ENCODE results near the gene SLC28A1. TPM values are rescaled to one million over a fixed set of nuclear protein-coding genes. Genes with fewer than 3 reads are reported as not detected.

SLC28A1 gene
- total and polyA plus RNA-seq, 11 donors = 0.14 to 2.9 (median 0.74) TPM; not detected in 1

GRCh38 chr15:84868037-84868880 is 16.2 kb upstream of the SLC28A1 start:
- TF ChIP-seq POLR2A (IDR thresholded peaks at IDR 0.05) (no peak), CTCF (IDR thresholded peaks at IDR 0.05) (no peak)
- Histone ChIP-seq H3K4me3 (no peak overlapping the region), H3K27me3 (no peaks in the 10 kb centered on the region), H3K36me3 (peaks cover 0 to 74% (median 48%) of the 10 kb centered on the region in 9 donors), H3K4me1 (peaks cover 0 to 26% (median 17%) of the 10 kb centered on the region in 12 donors), H3K9me3 (no peaks in the 10 kb centered on the region), H3K27ac (no peak overlapping the region)
- intact Hi-C loops (cut with DNase I) = loop anchor here in 2 of 10 donors (5.0 to 10.0 kb wide), 2 partner anchors 49 to 177 kb away; no protein-coding TSS in a partner anchor
- WGBS, 4 donors = 66 to 82% (median 80%) methylated on average over 4 to 12 of the region's 12 CpGs
- no peak for DNase-seq
- no peak for ATAC-seq

GRCh38 chr15:84869510-84869909 is 15.0 kb upstream of the SLC28A1 start:
- H3K27me3 ChIP-seq = no peaks in the 10 kb centered on the region
- H3K27ac ChIP-seq = no peak overlapping the region
- no peak overlapping the region for H3K4me3 ChIP-seq
- H3K4me1 ChIP-seq = peaks cover 0 to 14% (median 4%) of the 10 kb centered on the region in 12 donors
- no peaks in the 10 kb centered on the region for H3K9me3 ChIP-seq
- ATAC-seq = no peak
- intact Hi-C loops (cut with DNase I) = loop anchor here in 2 of 10 donors (5.0 to 10.0 kb wide), 2 partner anchors 48 to 175 kb away; no protein-coding TSS in a partner anchor
- WGBS, 4 donors = 81 to 99% (median 95%) methylated on average over 3 of the region's 3 CpGs
- TF ChIP-seq POLR2A (IDR thresholded peaks at IDR 0.05) = no peak
- TF ChIP-seq CTCF (IDR thresholded peaks at IDR 0.05) = no peak
- H3K36me3 ChIP-seq = peaks cover 0 to 66% (median 42%) of the 10 kb centered on the region in 9 donors
- no peak for DNase-seq

- Histone ChIP-seq H3K36me3 (peaks cover 0 to 47% (median 30%) of the 10 kb centered on the region in 9 donors), H3K4me1 (peaks cover 0 to 12% (median 0%) of the 10 kb centered on the region in 12 donors), H3K9me3 (no peaks in the 10 kb centered on the region), H3K4me3 (no peak overlapping the region), H3K27me3 (no peaks in the 10 kb centered on the region), H3K27ac (no peak overlapping the region)
- DNase-seq (no peak), ATAC-seq (peak in 1 of 4 donors; percentile 7)
- intact Hi-C loops (cut with DNase I) = loop anchor here in 2 of 10 donors (5.0 to 10.0 kb wide), 2 partner anchors 49 to 217 kb away; partner anchors contain the start of genes NMB (in 1 of the 2) and WDR73 (in 1 of the 2)
- 91 to 96% (median 94%) methylated on average over 9 of the region's 9 CpGs for WGBS, 4 donors
- TF ChIP-seq POLR2A (IDR thresholded peaks at IDR 0.05) (no peak), CTCF (IDR thresholded peaks at IDR 0.05) (peak in 3 of 12 donors; percentile 4 to 16 (median 16))
Measured at GRCh38 chr15:84871428-84871985, 13.0 kb upstream of the SLC28A1 start.
